A549 (cell line): ENCODE measurements around the gene ABCA1. TPM values are rescaled to one million over a fixed set of nuclear protein-coding genes. Genes with fewer than 3 reads are reported as not detected.
"Not testable (repeated sequence)": the region's sequence is repeated elsewhere in the genome, so short reads cannot be mapped to it uniquely, and the experiment has no call there.

ENCODE experiments used
- ATAC-seq, 2 experiments: fragments of 200-7000 bp in 1 of 2; fragments of >200 bp in 1 of 2; cut with Nextera tagmentation in 1 of 2; cut with Tn5 transposase in 1 of 2; 3 replicates each; pipeline versions ENCODE4 v1.8.0 to v1.9.1; 2018 to 2020; ENCODE audit warnings: mild to moderate bottlenecking in 1 of 2, moderate library complexity in 1 of 2
- CTCF ChIA-PET: fragments of 300-600 bp; sonication (Branson Sonifier 250); formaldehyde crosslinking; extraction: SDS; loops from one replicate; lab custom pipeline; 2021; ENCODE audit warnings: antibody characterized with exemption, inconsistent platforms; lab: Yijun Ruan, JAX
- POLR2A ChIA-PET: fragments of 350-600 bp; formaldehyde crosslinking; extraction: SDS; loops from one replicate; lab custom pipeline; 2021; ENCODE audit warnings: antibody characterized with exemption, inconsistent platforms; lab: Yijun Ruan, JAX
- DNase-seq, 2 experiments: peaks; one replicate each; pipeline versions ENCODE4 v3.0.0 to v3.0.0-alpha.2; 2011 to 2016; ENCODE audit warnings: low read depth in 1 of 2, low spot score in 1 of 2
- FAIRE-seq: peaks from 2 replicates; lab custom pipeline; 2011; peaks lifted over from hg19 to GRCh38; lab: Jason Lieb, UNC
- H3K27ac ChIP-seq, 2 experiments: fragments of >200 bp; sonication (Bioruptor Twin); formaldehyde crosslinking; 3 replicates each; pipeline ENCODE4 v1.5.1; 2016 to 2017
- H3K4me1 ChIP-seq: fragments of >200 bp; sonication (Bioruptor Twin); formaldehyde crosslinking; 3 replicates; pipeline ENCODE4 v1.6.1; 2016
- H3K4me2 ChIP-seq: fragments of >200 bp; sonication (Bioruptor Twin); formaldehyde crosslinking; 3 replicates; pipeline ENCODE4 v1.6.1; 2016
- H3K4me3 ChIP-seq: fragments of >200 bp; sonication (Bioruptor Twin); formaldehyde crosslinking; 3 replicates; pipeline ENCODE4 v1.5.1; 2016
- H3K9me3 ChIP-seq: fragments of >200 bp; sonication (Bioruptor Twin); formaldehyde crosslinking; 3 replicates; pipeline ENCODE4 v1.6.1; 2016
- ATOH8 ChIP-seq: fragments of 250-450 bp; sonication (Bioruptor Pico); IDR thresholded peaks from 2 replicates; pipeline ENCODE4 v1.5.0; 2020; ENCODE audit warnings: low read depth, mild to moderate bottlenecking, moderate library complexity
- CBX2 ChIP-seq: fragments of 200-600 bp; sonication (generic); IDR thresholded peaks from 2 replicates; pipeline ENCODE4 v1.6.1; 2016; ENCODE audit warnings: low read depth, mild to moderate bottlenecking, borderline replicate concordance
- CBX8 ChIP-seq: fragments of 200-600 bp; sonication (generic); IDR thresholded peaks from 2 replicates; pipeline ENCODE4 v1.6.1; 2016
- CHD2 ChIP-seq: fragments of 150-350 bp; IDR thresholded peaks from 2 replicates; pipeline ENCODE4 v1.6.1; 2014; ENCODE audit warnings: low read length; ENCODE audit not compliant: partially characterized antibody
- ELK1 ChIP-seq: fragments of 150-350 bp; IDR thresholded peaks from 2 replicates; pipeline ENCODE4 v1.6.1; 2014; ENCODE audit warnings: low read depth, mild to moderate bottlenecking, low read length
- ESRRA ChIP-seq: fragments of 150-350 bp; IDR thresholded peaks from 2 replicates; pipeline ENCODE4 v1.6.1; 2014; ENCODE audit warnings: mild to moderate bottlenecking, low read length, borderline replicate concordance
- FOSB ChIP-seq: fragments of 250-450 bp; sonication (Bioruptor Pico); IDR thresholded peaks from 2 replicates; pipeline ENCODE4 v1.5.0; 2020; ENCODE audit warnings: mild to moderate bottlenecking, moderate library complexity
- FOSL2 ChIP-seq, 2 experiments: fragments of 450-650 bp in 1 of 2; fragments of >200 bp in 1 of 2; sonication (Bioruptor Twin) in 1 of 2; formaldehyde crosslinking; IDR thresholded peaks; 2 replicates each; pipeline versions ENCODE4 v1.5.0 to v1.6.1; 2016 to 2020; ENCODE audit warnings: mild to moderate bottlenecking in 1 of 2, moderate library complexity in 1 of 2
- GATA3 ChIP-seq: IDR thresholded peaks from 2 replicates; pipeline ENCODE4 v1.6.1; 2012; ENCODE audit warnings: borderline replicate concordance
- HOXB5 ChIP-seq: fragments of 250-450 bp; sonication (Bioruptor Pico); IDR thresholded peaks from 2 replicates; pipeline ENCODE4 v1.5.0; 2020; ENCODE audit warnings: mild to moderate bottlenecking, moderate library complexity
- JUNB ChIP-seq: fragments of >200 bp; sonication (Bioruptor Twin); formaldehyde crosslinking; IDR thresholded peaks from 2 replicates; pipeline ENCODE4 v1.6.1; 2016
- KDM1A ChIP-seq: fragments of 200-600 bp; sonication (generic); IDR thresholded peaks from 2 replicates; pipeline ENCODE4 v1.6.1; 2016; ENCODE audit warnings: low read depth, mild to moderate bottlenecking
- KDM5A ChIP-seq: fragments of 200-600 bp; sonication (generic); IDR thresholded peaks from 2 replicates; pipeline ENCODE4 v1.6.1; 2016; ENCODE audit warnings: antibody characterized with exemption, mild to moderate bottlenecking
- MAFK ChIP-seq: fragments of 450-650 bp; IDR thresholded peaks from 2 replicates; pipeline ENCODE4 v1.6.1; 2014; ENCODE audit not compliant: partially characterized antibody
- MYC ChIP-seq: IDR thresholded peaks from 2 replicates; pipeline ENCODE4 v1.6.1; 2012; ENCODE audit warnings: mild to moderate bottlenecking, inconsistent platforms, low read length, improper control_type of control experiment, borderline replicate concordance
- NFE2L2 ChIP-seq: fragments of 150-350 bp; conservative IDR thresholded peaks from 2 replicates; pipeline ENCODE4 v1.6.1; 2014; ENCODE audit warnings: low read length
- NPAS2 ChIP-seq: fragments of 250-450 bp; sonication (Bioruptor Pico); IDR thresholded peaks from 2 replicates; pipeline ENCODE4 v1.8.0; 2022; ENCODE audit warnings: mild to moderate bottlenecking, moderate library complexity, borderline replicate concordance
- NR3C1 ChIP-seq: fragments of >200 bp; sonication (Bioruptor Twin); formaldehyde crosslinking; IDR thresholded peaks from 3 replicates; pipeline ENCODE4 v1.6.1; 2017
- PHF8 ChIP-seq: fragments of 200-600 bp; sonication (generic); IDR thresholded peaks from 2 replicates; pipeline ENCODE4 v1.6.1; 2016; ENCODE audit warnings: low read depth, mild to moderate bottlenecking, antibody characterized with exemption, moderate library complexity, borderline replicate concordance
- RARB ChIP-seq: fragments of 250-450 bp; sonication (Bioruptor Pico); IDR thresholded peaks from 2 replicates; pipeline ENCODE4 v1.8.0; 2021; ENCODE audit warnings: mild to moderate bottlenecking, moderate library complexity
- TP53 ChIP-seq: fragments of 250-450 bp; sonication (Bioruptor Pico); IDR thresholded peaks from 2 replicates; pipeline ENCODE4 v1.5.0; 2021; ENCODE audit warnings: mild to moderate bottlenecking, moderate library complexity
- USF2 ChIP-seq: fragments of 450-650 bp; IDR thresholded peaks from 2 replicates; pipeline ENCODE4 v1.6.1; 2014; ENCODE audit warnings: antibody characterized with exemption
- ZSCAN20 ChIP-seq: fragments of 250-450 bp; sonication (Bioruptor Pico); IDR thresholded peaks from 2 replicates; pipeline ENCODE4 v1.8.0; 2022; ENCODE audit warnings: mild to moderate bottlenecking, moderate library complexity
- WGBS: methylation state at CpG from one replicate; pipeline ENCODE4 v1.1.6; 2017; ENCODE audit errors: missing lambda C conversion rate; 5-methylcytosine and 5-hydroxymethylcytosine counted together
- polyA plus RNA-seq, 4 experiments: library from polyadenylated mRNA; depleted of rRNA in 3 of 4; stranded (reverse); fragments of >200 nt; fragmentation: RNase III in 1 of 4; extraction: RNeasy Plus Mini Kit Qiagen cat#74134 plus additional on column Dnase treatment in 1 of 4; gene quantifications; 2 replicates in 3 of 4; 3 replicates in 1 of 4; pipeline ENCODE4 v1.2.3, GENCODE V29; 2011 to 2017

Gene ABCA1
- polyA plus RNA-seq, 2 of the 4 experiments (the other 2 are of a cell fraction) = 3.6 to 12.0 TPM

GRCh38 chr9:104934691-104935500 is 6.9 kb upstream of the ABCA1 start:
- Histone ChIP-seq H3K4me3 (no peak overlapping the region), H3K4me2 (no peak overlapping the region), H3K27ac (no peak overlapping the region), H3K4me1 (no peaks in the 10 kb centered on the region), H3K9me3 (no peaks in the 10 kb centered on the region)
- ATAC-seq = no peak
- DNase-seq = no peak
- TF ChIP-seq FOSL2 (IDR thresholded peaks at IDR 0.05) (no peak), FOSL2 (CRISPR knock-in tag; IDR thresholded peaks at IDR 0.05) (no peak), KDM1A (no peak), ATOH8 (CRISPR knock-in tag) (no peak), FOSB (no peak), GATA3 (no peak), MAFK (no peak), RARB (no peak), JUNB (no peak), USF2 (no peak), HOXB5 (no peak), NR3C1 (no peak), CBX8 (no peak), CBX2 (no peak), CHD2 (no peak), NPAS2 (CRISPR knock-in tag) (no peak), ESRRA (no peak), PHF8 (no peak), ELK1 (no peak), ZSCAN20 (CRISPR knock-in tag) (no peak)
- 84% methylated on average over 2 of the region's 2 CpGs for WGBS
- POLR2A ChIA-PET = no interaction called here
- FAIRE-seq = no peak
- CTCF ChIA-PET = interaction anchor here (0.5 kb wide), 1 partner anchor 35 kb away, joined by 5 read pairs; no protein-coding TSS in a partner anchor

GRCh38 chr9:104933091-104933490 is 5.1 kb upstream of the ABCA1 start:
- 100% methylated on average over 2 of the region's 2 CpGs for WGBS
- H3K4me2 ChIP-seq, POLR2A ChIA-PET, H3K9me3 ChIP-seq, H3K4me3 ChIP-seq, ATAC-seq, FAIRE-seq, H3K27ac ChIP-seq, DNase-seq, H3K4me1 ChIP-seq: not testable (repeated sequence)
- CTCF ChIA-PET = interaction anchor here (0.6 kb wide), 1 partner anchor 70 kb away, joined by 6 read pairs; no protein-coding TSS in a partner anchor

GRCh38 chr9:104931256-104931655 is 3.3 kb upstream of the ABCA1 start:
- no peak for FAIRE-seq
- no peak overlapping the region for H3K4me2 ChIP-seq
- ATAC-seq = no peak
- no peak overlapping the region for H3K4me3 ChIP-seq
- 84% methylated on average over 4 of the region's 4 CpGs for WGBS
- H3K4me1 ChIP-seq = peaks cover 6% of the 10 kb centered on the region; the same call in 2 of the 3 replicates
- POLR2A ChIA-PET = interaction anchor here (0.6 kb wide), 1 partner anchor 59 kb away, joined by 9 read pairs; no protein-coding TSS in a partner anchor
- CTCF ChIA-PET = interaction anchor here (1.1 to 1.4 kb wide), 2 partner anchors 9 to 484 kb away, joined by 4 read pairs; no protein-coding TSS in a partner anchor
- H3K27ac ChIP-seq = no peak overlapping the region
- H3K9me3 ChIP-seq = no peaks in the 10 kb centered on the region
- DNase-seq = no peak
- TF ChIP-seq NFE2L2 = no peak
- TF ChIP-seq MYC = no peak
- TF ChIP-seq TP53 (CRISPR knock-in tag) = no peak
- no peak for TF ChIP-seq KDM5A
- TF ChIP-seq ESRRA = no peak
